ENCODE measurements around the gene TMEM131L. TPM values are rescaled to one million over a fixed set of nuclear protein-coding genes. Genes with fewer than 3 reads are reported as not detected.

The TMEM131L gene
- total and polyA plus RNA-seq, 2 donors (not counting 3 experiments of a cell fraction or from before 2014, with no cell fraction given) = 7.7 to 21.2 TPM

GRCh38 chr4:153440475-153440874 is 25.7 kb upstream of the TMEM131L start:
- no peaks in the 10 kb centered on the region for H3K4me1 ChIP-seq (ENCODE audit: control insufficient read depth, extremely low read depth, insufficient read depth, low read length)
- H2AFZ ChIP-seq (ENCODE audit: low read depth, low read length) = no peak overlapping the region
- intact Hi-C loops (cut with micrococcal nuclease) = loop anchor here (5.0 kb wide), 1 partner anchor 148 kb away; no protein-coding TSS in a partner anchor
- BruUV-seq (replicated peaks) = no TSS peak
- POLR2A ChIA-PET = no interaction called here
- no peak overlapping the region for H3K4me3 ChIP-seq (replicated peaks in 1 of 3; ENCODE audit: insufficient read depth in 1 of 3, low read depth in 1 of 3, low read length in 3 of 3)
- no peak for TF ChIP-seq CTCF (IDR thresholded peaks at IDR 0.05; ENCODE audit: extremely low read depth in 1 of 2, insufficient read depth in 1 of 2, low read depth in 1 of 2, low read length in 2 of 2)
- no peak for TF ChIP-seq EZH2 (IDR thresholded peaks at IDR 0.05; ENCODE audit: borderline replicate concordance, low read depth, low read length, severe bottlenecking)
- TF ChIP-seq MYC (IDR thresholded peaks at IDR 0.05; ENCODE audit: low read depth, low read length) = no peak
- TF ChIP-seq POLR2A (IDR thresholded peaks at IDR 0.05; ENCODE audit: low read depth, low read length) = no peak
- no peak for TF ChIP-seq POLR2AphosphoS5 (IDR thresholded peaks at IDR 0.05; ENCODE audit: insufficient read depth, low read depth, low read length)
- no peak for TF ChIP-seq FOS (IDR thresholded peaks at IDR 0.05; ENCODE audit: borderline replicate concordance, insufficient read depth, low read length)
- no peak for TF ChIP-seq MAX (IDR thresholded peaks at IDR 0.05; ENCODE audit: insufficient read depth, insufficient read length)
- no peak for TF ChIP-seq GATA2 (IDR thresholded peaks at IDR 0.05; ENCODE audit: insufficient read depth, insufficient read length, low read depth, low read length)
- TF ChIP-seq JUN (IDR thresholded peaks at IDR 0.05; ENCODE audit: borderline replicate concordance, insufficient read depth, insufficient read length, low read depth) = no peak
- H4K20me1 ChIP-seq (replicated peaks; ENCODE audit: control insufficient read depth, extremely low read depth, insufficient read depth, low read length) = no peaks in the 10 kb centered on the region
- H3K36me3 ChIP-seq (ENCODE audit: control insufficient read depth in 2 of 2, extremely low read depth in 1 of 2, insufficient read depth in 2 of 2, low read length in 2 of 2) = no peaks in the 10 kb centered on the region
- H3K79me2 ChIP-seq (ENCODE audit: control insufficient read depth, insufficient read depth, low read length) = no peaks in the 10 kb centered on the region
- DNase-seq (ENCODE audit: low read depth, low spot score) = no peak
- CTCF ChIA-PET = interaction anchor here (2.0 kb wide), 1 partner anchor 134 kb away, joined by 6 read pairs; no protein-coding TSS in a partner anchor
- no peaks in the 10 kb centered on the region for H3K27me3 ChIP-seq (ENCODE audit: control insufficient read depth in 2 of 2, insufficient read depth in 2 of 2, low read length in 2 of 2)
- no peaks in the 10 kb centered on the region for H3K9me1 ChIP-seq (replicated peaks; ENCODE audit: control insufficient read depth, extremely low read depth, insufficient read depth, low read length)
- no peaks in the 10 kb centered on the region for H3K9me3 ChIP-seq (replicated peaks; ENCODE audit: control insufficient read depth, insufficient read depth, low read length)
- no peak overlapping the region for H3K9ac ChIP-seq (replicated peaks; ENCODE audit: extremely low read depth, insufficient read depth, low read length)
- FAIRE-seq = no peak
- H3K27ac ChIP-seq (ENCODE audit: insufficient read depth, low read depth, low read length) = no peak overlapping the region
- H3K4me2 ChIP-seq (ENCODE audit: insufficient read depth, low read length) = no peak overlapping the region
- dilution Hi-C loops (cut with MboI; ENCODE audit: extremely low pct_ligation_motif_present, low sequenced_read_pairs) = no loop called here

Measured in endothelial cell of umbilical vein (primary cell).